Thyroid gland (tissue), 4 donors: ENCODE results near the gene GJC3. TPM values are rescaled to one million over a fixed set of nuclear protein-coding genes. Genes with fewer than 3 reads are reported as not detected.
"Not testable (repeated sequence)": the region's sequence is repeated elsewhere in the genome, so short reads cannot be mapped to it uniquely, and the experiment has no call there.

Experiments used
- DNase-seq, 2 donors: peaks; one replicate each; pipeline ENCODE4 v3.0.0-alpha.2; 2019
- H3K27ac ChIP-seq, 3 donors: fragments of 200-600 bp; sonication (generic); 1 replicate in 2 of 3; 2 replicates in 1 of 3; pipeline ENCODE4 v1.5.1; 2016 to 2019; ENCODE audit warnings: mild to moderate bottlenecking in 1 of 3, moderate library complexity in 1 of 3
- H3K27me3 ChIP-seq: fragments of 200-600 bp; sonication (generic); one replicate; pipeline ENCODE4 v1.5.1; 2019
- H3K36me3 ChIP-seq, 2 donors: fragments of 200-600 bp; sonication (generic); one replicate each; pipeline ENCODE4 v1.5.1; 2016 to 2019
- H3K4me1 ChIP-seq, 2 donors: fragments of 200-600 bp; sonication (generic); one replicate each; pipeline ENCODE4 v1.5.1; 2017 to 2019
- H3K4me3 ChIP-seq, 3 donors: fragments of 200-600 bp; sonication (generic); replicated peaks in 1 of 3; 1 replicate in 2 of 3; 2 replicates in 1 of 3; pipeline ENCODE4 v1.5.1; 2016; ENCODE audit warnings: mild to moderate bottlenecking in 1 of 3
- H3K9me3 ChIP-seq: fragments of 200-600 bp; sonication (generic); one replicate; pipeline ENCODE4 v1.5.1; 2017
- CTCF ChIP-seq, 6 experiments: fragments of 200-600 bp in 3 of 6; fragments of 450-650 bp in 3 of 6; sonication (generic) in 3 of 6; IDR thresholded peaks; one replicate each; pipeline ENCODE4 v1.5.1; 2016 to 2019; ENCODE audit warnings: antibody characterized with exemption in 6 of 6, mild to moderate bottlenecking in 2 of 6, inconsistent platforms in 1 of 6, moderate library complexity in 1 of 6
- POLR2A ChIP-seq, 2 donors: fragments of 450-650 bp; IDR thresholded peaks; one replicate each; pipeline ENCODE4 v1.6.1; 2017; ENCODE audit warnings: antibody characterized with exemption in 2 of 2, mild to moderate bottlenecking in 2 of 2, moderate library complexity in 1 of 2
- WGBS, 2 donors: methylation state at CpG; one replicate each; pipeline ENCODE4 v1.1.5; 2017; 5-methylcytosine and 5-hydroxymethylcytosine counted together
- intact Hi-C: fragments of 100-400 bp; cut with DNase I; formaldehyde crosslinking; loops from one replicate; pipeline ENCODE4 v1.15.1; 2023
- total RNA-seq, 4 donors: library from RNA; depleted of rRNA; stranded (reverse); fragments of >200 nt; gene quantifications; one replicate each; pipeline ENCODE4 v1.2.3, GENCODE V29; 2016

The GJC3 gene
- total RNA-seq, 4 donors from 2014 or later, result not detected

- no peaks in the 10 kb centered on the region for H3K9me3 ChIP-seq
- no peaks in the 10 kb centered on the region for H3K4me1 ChIP-seq
- H3K27me3 ChIP-seq, result no peaks in the 10 kb centered on the region
- no peak for DNase-seq
- TF ChIP-seq POLR2A (IDR thresholded peaks at IDR 0.05) (no peak), CTCF (IDR thresholded peaks at IDR 0.05) (no peak)
- WGBS, 2 donors, result 41 to 53% methylated on average over 4 of the region's 4 CpGs
- no peak overlapping the region for H3K4me3 ChIP-seq
- H3K27ac ChIP-seq, result no peak overlapping the region
- intact Hi-C loops, result no loop called here
- no peaks in the 10 kb centered on the region for H3K36me3 ChIP-seq
Observed at GRCh38 chr7:99944497-99945070, 15.2 kb upstream of the GJC3 start.

GRCh38 chr7:99943641-99944496, 14.4 kb upstream of the GJC3 start:
- 37 to 45% methylated on average over 14 of the region's 14 CpGs for WGBS, 2 donors
- intact Hi-C loops, result no loop called here
- Histone ChIP-seq H3K9me3 (no peaks in the 10 kb centered on the region), H3K36me3 (no peaks in the 10 kb centered on the region), H3K4me3 (no peak overlapping the region), H3K27ac (no peak overlapping the region), H3K27me3 (no peaks in the 10 kb centered on the region), H3K4me1 (no peaks in the 10 kb centered on the region)
- DNase-seq, result no peak
- TF ChIP-seq CTCF (IDR thresholded peaks at IDR 0.05), result no peak
- TF ChIP-seq POLR2A (IDR thresholded peaks at IDR 0.05), result no peak

- WGBS, 2 donors, result 92 to 94% methylated on average over 2 of the region's 2 CpGs
Observed at GRCh38 chr7:99938296-99938695, 8.9 kb upstream of the GJC3 start.

GRCh38 chr7:99935009-99935408, 5.6 kb upstream of the GJC3 start:
- H3K27me3 ChIP-seq, H3K4me3 ChIP-seq, H3K27ac ChIP-seq, DNase-seq, H3K4me1 ChIP-seq, H3K36me3 ChIP-seq, H3K9me3 ChIP-seq, intact Hi-C loops: not testable (repeated sequence)
- 47 to 49% methylated on average over 4 of the region's 4 CpGs for WGBS, 2 donors

More at GRCh38 chr7:99938296-99938695, 8.9 kb upstream of the GJC3 start:
- Histone ChIP-seq H3K36me3 (no peaks in the 10 kb centered on the region), H3K27ac (no peak overlapping the region), H3K27me3 (no peaks in the 10 kb centered on the region), H3K9me3 (no peaks in the 10 kb centered on the region), H3K4me3 (no peak overlapping the region), H3K4me1 (no peaks in the 10 kb centered on the region)
- no peak for DNase-seq
- no peak for TF ChIP-seq POLR2A (IDR thresholded peaks at IDR 0.05)
- TF ChIP-seq CTCF (IDR thresholded peaks at IDR 0.05), result no peak
- intact Hi-C loops, result no loop called here

GRCh38 chr7:99930376-99930775, 956 bp upstream of the GJC3 start:
- no peaks in the 10 kb centered on the region for H3K27me3 ChIP-seq
- H3K4me3 ChIP-seq, result no peak overlapping the region
- DNase-seq, result no peak
- H3K4me1 ChIP-seq, result peaks cover 0 to 6% of the 10 kb centered on the region in 2 donors
- TF ChIP-seq POLR2A (IDR thresholded peaks at IDR 0.05) (no peak), CTCF (IDR thresholded peaks at IDR 0.05) (no peak)
- H3K36me3 ChIP-seq, result no peaks in the 10 kb centered on the region
- H3K9me3 ChIP-seq, result no peaks in the 10 kb centered on the region
- intact Hi-C loops, result no loop called here
- WGBS, 2 donors, result 90 to 91% methylated on average over 3 of the region's 3 CpGs
- no peak overlapping the region for H3K27ac ChIP-seq
